Effector CD8-positive, alpha-beta T cell (primary cell): Measurements from ENCODE around the gene PRSS56.
A peak's percentile ranks its signal among the peaks of the same experiment; 100 is the strongest.
"Not testable (repeated sequence)": the region's sequence is repeated elsewhere in the genome, so short reads cannot be mapped to it uniquely, and the experiment has no call there.

ENCODE experiments used
- DNase-seq: peaks from one replicate; lab custom pipeline; 2025; lab: John Stamatoyannopoulos, UW

PRSS56 gene

DNA sequence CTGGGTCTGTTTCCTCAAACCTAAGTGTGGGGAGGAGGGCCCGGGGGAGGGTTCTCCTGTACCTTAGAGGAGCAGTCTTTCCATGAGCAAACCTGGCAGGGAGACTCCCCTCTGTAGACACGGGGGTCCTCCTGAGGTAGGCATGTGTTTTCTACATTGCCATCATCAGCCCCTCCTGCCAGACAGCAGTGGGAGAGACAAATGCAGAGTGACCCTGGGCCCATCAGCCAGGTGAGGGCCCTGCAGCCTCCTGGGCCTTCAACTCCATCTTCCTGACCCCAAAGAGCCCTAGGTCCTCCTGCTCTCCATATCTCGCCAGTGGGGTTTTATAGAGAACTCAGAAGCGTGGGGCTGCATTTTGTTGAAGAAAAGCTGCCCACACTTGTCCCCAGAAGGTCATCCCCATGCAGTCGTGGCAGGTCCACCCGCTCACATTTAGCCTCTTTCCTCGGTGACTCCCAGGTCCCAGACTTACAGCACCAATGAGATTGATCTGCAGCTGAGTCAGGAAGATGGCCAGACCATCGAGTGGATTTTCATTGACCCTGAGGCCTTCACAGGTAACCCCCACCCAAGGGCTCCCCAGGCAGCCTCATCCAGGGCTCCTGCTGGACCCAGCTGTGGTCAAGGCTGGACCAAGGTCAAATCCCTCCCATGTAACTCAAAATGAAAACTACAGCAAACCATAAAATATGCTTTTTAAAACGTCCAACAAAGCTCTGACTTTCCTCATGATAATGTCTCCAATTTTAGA lies 21.9 kb downstream of the PRSS56 start:
- no peak for DNase-seq

GRCh38 chr2:232542715-232543467 lies 22.7 kb downstream of the PRSS56 start:
- DNase-seq: no peak

- no peak for DNase-seq
These were observed 23.3 kb downstream of the PRSS56 start for GRCh38 chr2:232543491-232543890.

- DNase-seq: no peak
These were observed 23.9 kb downstream of the PRSS56 start for GRCh38 chr2:232543928-232544631.

GRCh38 chr2:232544674-232545073 lies 24.5 kb downstream of the PRSS56 start:
- no peak for DNase-seq

DNA sequence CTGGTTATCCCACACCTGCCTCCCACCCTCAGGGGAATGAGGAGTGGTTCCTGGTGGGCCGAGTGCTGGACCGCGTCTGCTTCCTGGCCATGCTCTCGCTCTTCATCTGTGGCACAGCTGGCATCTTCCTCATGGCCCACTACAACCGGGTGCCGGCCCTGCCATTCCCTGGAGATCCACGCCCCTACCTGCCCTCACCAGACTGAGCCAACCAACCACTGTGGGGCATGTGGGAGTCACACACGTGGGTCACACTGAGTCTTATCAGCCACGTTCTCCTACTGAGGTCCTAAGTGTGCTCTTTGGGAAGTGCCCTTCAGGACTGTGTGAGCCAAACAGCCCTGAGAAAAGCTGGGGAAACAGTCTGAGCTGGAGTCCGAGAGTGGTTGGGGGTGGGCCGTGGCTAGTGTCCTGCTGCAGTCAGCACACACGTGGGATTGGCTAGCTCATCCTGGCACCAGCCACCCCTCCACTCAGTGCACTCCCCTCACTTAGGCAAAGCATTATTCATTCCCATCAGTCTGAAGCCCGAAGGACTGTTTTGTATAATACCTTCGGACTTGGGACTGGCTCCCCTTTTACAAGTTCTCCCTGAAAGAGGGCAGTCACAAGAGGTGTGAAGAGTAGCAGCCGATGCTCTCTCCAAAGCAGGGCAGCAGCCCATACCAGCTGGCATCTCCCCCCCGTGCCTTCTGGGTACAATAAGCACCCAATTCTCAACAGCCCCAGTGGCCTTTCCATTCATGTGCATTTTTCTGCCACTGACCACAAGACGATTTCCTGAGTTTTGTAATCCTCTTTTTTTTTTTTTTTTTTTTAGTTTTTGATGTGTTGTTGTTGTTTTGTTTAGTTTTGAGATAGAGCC lies 25.6 kb downstream of the PRSS56 start:
- DNase-seq: no peak

DNA sequence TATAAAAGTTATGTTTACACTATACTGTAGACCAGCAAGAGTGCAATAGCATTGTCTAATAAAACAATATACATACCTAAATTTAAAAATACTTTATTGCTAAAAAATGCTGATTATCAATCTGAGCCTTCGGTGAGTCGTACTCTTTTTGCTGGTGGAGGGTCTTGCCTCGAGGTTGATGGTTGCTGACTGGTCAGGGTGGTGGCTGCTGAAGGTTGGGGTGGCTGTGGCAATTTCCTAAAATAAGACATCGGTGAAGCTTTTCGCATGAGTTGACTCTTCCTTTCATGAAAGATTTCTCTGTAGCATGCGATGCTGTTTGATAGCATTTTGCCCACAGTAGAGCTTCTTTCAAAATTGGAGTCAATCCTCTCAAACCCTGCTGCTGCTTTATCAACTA lies 27.8 kb downstream of the PRSS56 start:
- no peak for DNase-seq

- DNase-seq: no peak
These were observed 29.6 kb downstream of the PRSS56 start for GRCh38 chr2:232549655-232550353.

- peak; percentile 83 for DNase-seq
These were observed 30.4 kb downstream of the PRSS56 start, which contains the start of the genes EIF4E2 and TIGD1 for GRCh38 chr2:232550354-232551249. Gene EIF4E2, plus strand, starts transcription at chr2:232550689. Its CDS starts 36 bp downstream, at chr2:232550725. Gene TIGD1, minus strand, starts transcription at chr2:232550557. Its CDS starts 675 bp downstream, at chr2:232549882.

GRCh38 chr2:232551250-232551638 lies 31.1 kb downstream of the PRSS56 start:
- no peak for DNase-seq

DNA sequence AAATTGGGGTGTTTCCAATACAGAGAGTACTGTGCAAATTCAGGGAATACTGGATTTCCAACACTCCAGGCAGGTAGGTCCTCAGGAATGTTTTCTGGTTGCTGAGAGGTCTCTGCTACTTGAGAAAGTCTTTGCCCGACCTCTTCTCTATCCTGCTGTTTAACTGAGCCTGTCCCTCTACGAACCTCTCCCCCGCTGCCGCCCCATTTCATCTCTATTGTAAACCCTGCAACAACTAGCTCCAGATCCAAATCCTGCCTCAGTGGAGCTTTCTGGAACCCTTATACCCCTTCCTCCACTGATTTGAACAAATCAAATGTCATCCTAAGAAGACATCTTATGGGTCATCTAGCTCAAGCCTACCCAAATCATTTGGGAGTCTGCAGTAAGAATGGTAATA lies 31.6 kb downstream of the PRSS56 start:
- no peak for DNase-seq

- DNase-seq: no peak
These were observed 36.2 kb downstream of the PRSS56 start for GRCh38 chr2:232556426-232556825.

DNA sequence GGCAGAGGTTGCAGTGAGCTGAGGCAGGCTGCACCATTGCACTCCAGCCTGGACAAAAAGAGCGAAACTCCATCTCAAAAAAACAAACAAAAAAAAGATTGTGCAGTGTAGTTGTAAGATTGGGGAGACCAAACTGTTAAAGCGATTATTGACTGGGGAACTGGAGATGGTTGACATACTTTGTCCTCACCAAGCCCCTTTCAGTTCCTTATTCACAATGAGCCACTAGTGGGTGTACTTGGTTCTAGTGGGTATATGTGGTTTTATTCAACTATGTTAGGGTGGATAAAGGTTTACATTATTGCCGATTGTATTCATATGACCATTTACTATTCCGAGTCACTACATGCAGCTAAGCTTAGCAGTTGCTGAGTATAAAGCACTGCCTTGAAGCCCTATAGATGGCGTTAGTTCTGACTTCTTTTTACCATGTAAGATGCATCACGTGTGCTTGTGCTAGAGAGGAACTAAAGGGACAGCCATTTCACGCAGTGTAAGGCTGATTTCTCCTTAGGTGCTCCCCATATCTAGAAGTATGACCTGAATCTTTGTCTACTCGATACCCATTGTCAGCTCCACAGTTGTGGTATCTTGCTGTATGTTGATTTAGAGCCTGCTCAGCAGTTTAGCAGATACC lies 42.4 kb downstream of the PRSS56 start:
- no peak for DNase-seq

GRCh38 chr2:232563580-232563979 lies 43.4 kb downstream of the PRSS56 start:
- DNase-seq: no peak

DNA sequence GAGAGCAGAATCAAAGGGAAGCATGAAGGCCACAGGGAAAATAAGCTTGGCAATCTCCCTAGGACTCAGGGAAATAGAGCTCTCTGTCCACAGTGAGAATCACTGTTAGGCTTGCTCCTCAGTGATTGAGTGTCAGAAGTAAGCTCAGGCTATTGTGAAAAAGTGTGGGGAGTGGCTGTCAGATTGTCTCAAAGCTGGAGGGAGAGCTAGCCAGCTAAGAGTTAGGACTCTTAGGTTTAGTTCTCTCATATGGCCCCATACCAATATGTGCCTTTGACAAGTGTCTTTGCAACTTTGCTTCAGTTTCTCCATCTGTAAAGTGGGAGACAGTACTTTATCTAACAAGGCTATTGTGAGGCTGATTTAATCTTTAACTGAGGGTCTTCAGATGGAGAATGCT lies 47.5 kb downstream of the PRSS56 start:
- no peak for DNase-seq

GRCh38 chr2:232568161-232568560 lies 48.0 kb downstream of the PRSS56 start:
- no peak for DNase-seq

- no peak for DNase-seq
These were observed 49.4 kb downstream of the PRSS56 start for GRCh38 chr2:232569541-232569940.

DNA sequence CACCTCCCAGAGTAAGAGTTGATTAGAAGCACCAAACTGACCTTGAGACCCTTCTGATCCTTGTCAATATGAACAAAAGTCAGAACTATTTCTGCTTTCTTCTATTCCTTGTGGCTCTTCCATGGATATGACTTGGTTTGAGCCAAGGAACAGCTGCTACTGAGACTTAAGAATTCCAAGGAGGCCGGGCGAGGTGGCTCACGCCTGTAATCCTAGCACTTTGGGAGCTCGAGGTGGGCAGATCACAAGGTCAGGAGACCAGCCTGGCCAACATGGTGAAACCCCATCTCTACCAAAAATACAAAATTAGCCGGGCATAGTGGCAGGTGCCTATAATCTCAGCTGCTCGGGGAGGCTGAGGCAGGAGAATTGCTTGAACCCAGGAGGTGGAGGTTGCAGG lies 50.3 kb downstream of the PRSS56 start:
- not testable (repeated sequence) for DNase-seq

GRCh38 chr2:232571026-232571474 lies 50.9 kb downstream of the PRSS56 start:
- DNase-seq: no peak
